RCC 7860 (cell line): ENCODE measurements around the gene CLGN.

Experiments used
- DNase-seq: peaks from one replicate; pipeline ENCODE4 v3.0.0-alpha.2; 2015; ENCODE audit warnings: low spot score
- FAIRE-seq: peaks from 2 replicates; lab custom pipeline; 2012; peaks lifted over from hg19 to GRCh38; lab: Jason Lieb, UNC

CLGN gene

DNA sequence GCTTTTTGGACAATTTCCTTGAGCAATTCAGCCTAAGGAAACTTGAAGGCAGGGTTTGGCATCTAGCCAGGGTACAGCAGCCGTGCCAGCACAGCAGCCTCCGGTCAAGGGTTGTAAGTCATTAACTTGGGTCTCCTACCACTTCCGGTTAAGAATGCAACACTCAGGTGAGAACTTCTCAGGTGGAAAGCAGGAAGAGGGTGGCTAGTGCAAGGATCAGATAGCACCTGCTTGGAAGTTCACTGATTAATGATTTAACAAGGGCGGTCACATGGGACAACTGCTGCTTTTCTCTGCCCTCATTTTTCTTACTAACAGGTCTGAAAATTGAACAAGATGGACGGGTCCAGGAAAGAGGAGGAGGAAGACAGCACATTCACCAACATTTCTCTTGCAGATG is 84.1 kb downstream of the CLGN start:
- peak; percentile 36 for DNase-seq

DNA sequence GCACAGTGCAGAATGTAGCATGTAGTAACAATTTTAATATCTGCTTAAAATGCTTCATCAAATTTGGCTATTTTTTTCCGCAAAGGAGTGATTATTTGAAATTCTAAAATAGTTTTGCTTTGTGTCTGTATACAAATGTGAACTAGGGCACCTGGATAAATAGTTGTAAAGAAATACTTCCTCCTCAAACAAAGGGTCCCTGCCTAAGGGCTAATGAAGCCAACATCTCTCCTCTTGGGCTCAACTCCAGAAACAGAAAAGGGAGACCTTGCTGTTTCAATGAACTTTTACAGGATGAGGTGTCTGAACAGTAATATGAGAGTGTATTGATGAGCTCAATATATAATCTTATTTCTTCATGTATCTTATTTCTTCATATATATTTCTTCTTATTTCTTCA is 84.8 kb downstream of the CLGN start:
- FAIRE-seq (no peak), DNase-seq (no peak)

More for the DNA sequence above, 84.1 kb downstream of the CLGN start:
- peak; percentile 20 for FAIRE-seq
